NB4 (cell line): ENCODE data around the gene ITSN1.

Experiments
- CTCF ChIP-seq: IDR thresholded peaks from one replicate; pipeline ENCODE4 v1.5.1; 2012; ENCODE audit warnings: low read depth, low read length
- MAX ChIP-seq: IDR thresholded peaks from 2 replicates; pipeline ENCODE4 v1.6.1; 2011; ENCODE audit warnings: low read depth, low read length
- MYC ChIP-seq: IDR thresholded peaks from 2 replicates; pipeline ENCODE4 v1.6.1; 2011; ENCODE audit warnings: low read depth, low read length
- POLR2A ChIP-seq: IDR thresholded peaks from 2 replicates; pipeline ENCODE4 v1.6.1; 2011; ENCODE audit warnings: mild to moderate bottlenecking; ENCODE audit not compliant: insufficient read length; ENCODE audit errors: extremely low read depth

GRCh38 chr21:33872881-33873515, 230.7 kb downstream of the ITSN1 start:
- TF ChIP-seq CTCF (no peak), MAX (no peak), POLR2A (no peak), MYC (no peak)
